Esophagus squamous epithelium (tissue), 5 donors: ENCODE measurements around the gene DNMT3L. TPM values are rescaled to one million over a fixed set of nuclear protein-coding genes. Genes with fewer than 3 reads are reported as not detected.

ENCODE experiments used
- DNase-seq: peaks from one replicate; lab custom pipeline; 2025; lab: John Stamatoyannopoulos, UW
- H3K27ac ChIP-seq, 4 donors: fragments of 200-600 bp; sonication (generic); one replicate each; pipeline ENCODE4 v1.5.1; 2016 to 2019; ENCODE audit warnings: mild to moderate bottlenecking in 1 of 4
- H3K27me3 ChIP-seq, 4 donors: fragments of 200-600 bp; sonication (generic); 1 replicate in 3 of 4; 2 replicates in 1 of 4; pipeline versions ENCODE4 v1.5.1 to v1.6.0; 2017 to 2021; ENCODE audit warnings: antibody characterized with exemption in 1 of 4
- H3K36me3 ChIP-seq, 3 donors: fragments of 200-600 bp; sonication (generic); one replicate each; pipeline ENCODE4 v1.5.1; 2016 to 2019
- H3K4me1 ChIP-seq, 3 donors: fragments of 200-600 bp; sonication (generic); one replicate each; pipeline ENCODE4 v1.5.1; 2017 to 2019
- H3K4me3 ChIP-seq, 4 donors: fragments of 200-600 bp; sonication (generic); 1 replicate in 3 of 4; 2 replicates in 1 of 4; pipeline ENCODE4 v1.5.1; 2016 to 2019; ENCODE audit warnings: mild to moderate bottlenecking in 2 of 4, moderate library complexity in 1 of 4
- H3K9me3 ChIP-seq, 3 donors: fragments of 200-600 bp; sonication (generic); one replicate each; pipeline ENCODE4 v1.5.1; 2016 to 2019
- CTCF ChIP-seq, 6 experiments: fragments of 450-650 bp in 4 of 6; fragments of 200-600 bp in 2 of 6; sonication (generic) in 2 of 6; IDR thresholded peaks; one replicate each; pipeline ENCODE4 v1.5.1; 2016 to 2019; ENCODE audit warnings: antibody characterized with exemption in 6 of 6, mild to moderate bottlenecking in 4 of 6, moderate library complexity in 4 of 6
- POLR2A ChIP-seq, 4 donors: fragments of 450-650 bp; IDR thresholded peaks; one replicate each; pipeline ENCODE4 v1.6.1; 2017; ENCODE audit warnings: antibody characterized with exemption in 4 of 4, mild to moderate bottlenecking in 4 of 4, moderate library complexity in 3 of 4
- WGBS, 2 donors: methylation state at CpG; one replicate each; pipeline ENCODE4 v1.1.5; 2018; 5-methylcytosine and 5-hydroxymethylcytosine counted together
- intact Hi-C: fragments of 100-400 bp; cut with DNase I; formaldehyde crosslinking; loops from one replicate; pipeline ENCODE4 v1.15.0; 2022
- total RNA-seq, 4 donors: library from RNA; depleted of rRNA; stranded (reverse); fragments of >200 nt; gene quantifications; one replicate each; pipeline ENCODE4 v1.1.0, GENCODE V29; 2016
- donor health status: DM: yes; HTN: yes; CAD: no.

DNMT3L gene
- total RNA-seq, 4 donors from 2014 or later = not detected

GRCh38 chr21:44301961-44302406 lies 40.3 kb upstream of the DNMT3L start:
- TF ChIP-seq POLR2A (IDR thresholded peaks at IDR 0.05) (no peak), CTCF (IDR thresholded peaks at IDR 0.05) (peak in 2 of 6 experiments; percentile 17 to 27)
- intact Hi-C loops = no loop called here
- Histone ChIP-seq H3K27ac (peak overlapping the region in 2 of 4 donors; percentile 43 to 97), H3K36me3 (peaks cover 0 to 17% (median 6%) of the 10 kb centered on the region in 3 donors), H3K9me3 (no peaks in the 10 kb centered on the region), H3K4me1 (peaks cover 30 to 88% (median 48%) of the 10 kb centered on the region in 3 donors), H3K4me3 (peak overlapping the region in 1 of 4 donors; percentile 6), H3K27me3 (peaks cover 0 to 6% (median 0%) of the 10 kb centered on the region in 4 donors)
- no peak for DNase-seq
- 65 to 100% methylated on average over 2 of the region's 9 CpGs for WGBS, 2 donors

- WGBS, 2 donors = 59% methylated on average over 7 of the region's 13 CpGs; no CpG with 5 or more reads in 1 of the 2 donors
- Histone ChIP-seq H3K36me3 (peaks cover 0 to 8% (median 0%) of the 10 kb centered on the region in 3 donors), H3K4me3 (peak overlapping the region; percentile 67 to 98 (median 84)), H3K9me3 (no peaks in the 10 kb centered on the region), H3K27me3 (peaks cover 0 to 14% (median 0%) of the 10 kb centered on the region in 4 donors), H3K4me1 (peaks cover 30 to 85% (median 48%) of the 10 kb centered on the region in 3 donors), H3K27ac (peak overlapping the region; percentile 85 to 97 (median 96))
- TF ChIP-seq CTCF (IDR thresholded peaks at IDR 0.05) (no peak), POLR2A (IDR thresholded peaks at IDR 0.05) (no peak)
- intact Hi-C loops = no loop called here
- DNase-seq = no peak
Observed at GRCh38 chr21:44301141-44301540, 39.4 kb upstream of the DNMT3L start.

- peaks cover 0 to 21% (median 0%) of the 10 kb centered on the region in 4 donors for H3K27me3 ChIP-seq
- DNase-seq = no peak
- H3K4me1 ChIP-seq = peaks cover 31 to 80% (median 46%) of the 10 kb centered on the region in 3 donors
- intact Hi-C loops = no loop called here
- H3K9me3 ChIP-seq = no peaks in the 10 kb centered on the region
- peaks cover 0 to 5% (median 0%) of the 10 kb centered on the region in 3 donors for H3K36me3 ChIP-seq
- peak overlapping the region; percentile 85 to 97 (median 96) for H3K27ac ChIP-seq
- WGBS, 2 donors = 0% methylated on average over 1 of the region's 67 CpGs; no CpG with 5 or more reads in 1 of the 2 donors
- TF ChIP-seq CTCF (IDR thresholded peaks at IDR 0.05) = no peak
- peak in 3 of 4 donors; percentile 14 to 67 (median 54) for TF ChIP-seq POLR2A (IDR thresholded peaks at IDR 0.05)
- H3K4me3 ChIP-seq = peak overlapping the region; percentile 67 to 98 (median 84)
Observed at GRCh38 chr21:44300262-44300959, 38.7 kb upstream of the DNMT3L start.

GRCh38 chr21:44299458-44300261 lies 38.0 kb upstream of the DNMT3L start, which contains the start of gene PFKL:
Gene PFKL (plus strand): TSS chr21:44300053. CDS start chr21:44300106, 53 bp downstream.
- no peak for DNase-seq
- H3K36me3 ChIP-seq = peaks cover 0 to 5% (median 0%) of the 10 kb centered on the region in 3 donors
- intact Hi-C loops = no loop called here
- H3K27me3 ChIP-seq = peaks cover 0 to 29% (median 0%) of the 10 kb centered on the region in 4 donors
- H3K9me3 ChIP-seq = no peaks in the 10 kb centered on the region
- peaks cover 39 to 80% (median 45%) of the 10 kb centered on the region in 3 donors for H3K4me1 ChIP-seq
- H3K4me3 ChIP-seq = peak within 1 kb of the TSS; percentile 67 to 98 (median 84)
- H3K27ac ChIP-seq = peak within 1 kb of the TSS; percentile 85 to 97 (median 96)
- TF ChIP-seq CTCF (IDR thresholded peaks at IDR 0.05) = no peak
- TF ChIP-seq POLR2A (IDR thresholded peaks at IDR 0.05) = peak in 1 of 4 donors; percentile 61
- WGBS, 2 donors = 0 to 3% methylated on average over 2 to 8 of the region's 94 CpGs
